MM.1S (cell line): Measurements from ENCODE around the gene TMEM178B.

ENCODE experiments used
- DNase-seq: peaks from one replicate; pipeline ENCODE4 v3.0.0-alpha.2; 2015
- H2AFZ ChIP-seq: fragments of 300-600 bp; sonication (generic); 2 replicates; pipeline ENCODE4 v1.6.0; 2016; ENCODE audit warnings: antibody characterized with exemption, low read length
- H3F3A ChIP-seq: fragments of 300-600 bp; sonication (generic); 2 replicates; pipeline ENCODE4 v1.6.1; 2016; ENCODE audit warnings: mild to moderate bottlenecking, antibody characterized with exemption, low read length, moderate library complexity, mixed read lengths; ENCODE audit not compliant: insufficient read depth
- H3K27ac ChIP-seq: fragments of 300-600 bp; sonication (generic); 2 replicates; pipeline ENCODE4 v1.5.1; 2016; ENCODE audit warnings: mild to moderate bottlenecking, low read length
- H3K27me3 ChIP-seq: fragments of 300-600 bp; sonication (generic); replicated peaks from 2 replicates; pipeline ENCODE4 v1.6.0; 2016; ENCODE audit warnings: low read length; ENCODE audit not compliant: insufficient read depth
- H3K36me3 ChIP-seq: fragments of 300-600 bp; sonication (generic); replicated peaks from 2 replicates; pipeline ENCODE4 v1.6.1; 2016; ENCODE audit warnings: mild to moderate bottlenecking, low read length, mixed read lengths; ENCODE audit not compliant: insufficient read depth
- H3K4me1 ChIP-seq: fragments of 300-600 bp; sonication (generic); 2 replicates; pipeline ENCODE4 v1.6.1; 2016; ENCODE audit warnings: low read length, mixed read lengths
- H3K4me2 ChIP-seq: fragments of 300-600 bp; sonication (generic); 2 replicates; pipeline ENCODE4 v1.6.0; 2016; ENCODE audit warnings: low read depth, low read length
- H3K4me3 ChIP-seq: fragments of 300-600 bp; sonication (generic); 2 replicates; pipeline ENCODE4 v1.5.1; 2016; ENCODE audit warnings: low read length, mixed read lengths
- H3K79me2 ChIP-seq: fragments of 300-600 bp; sonication (generic); 2 replicates; pipeline ENCODE4 v1.6.1; 2016; ENCODE audit warnings: mixed run types, low read length, mixed read lengths
- H3K9ac ChIP-seq: fragments of 300-600 bp; sonication (generic); 2 replicates; pipeline ENCODE4 v1.6.1; 2016; ENCODE audit warnings: low read length, mixed read lengths
- H3K9me2 ChIP-seq: fragments of 300-600 bp; sonication (generic); replicated peaks from 2 replicates; pipeline ENCODE4 v1.6.1; 2016; ENCODE audit warnings: mild to moderate bottlenecking, low read length, mixed read lengths; ENCODE audit not compliant: insufficient read depth
- H3K9me3 ChIP-seq: fragments of 300-600 bp; sonication (generic); replicated peaks from 2 replicates; pipeline ENCODE4 v1.6.1; 2016; ENCODE audit warnings: mild to moderate bottlenecking, low read length, mixed read lengths; ENCODE audit not compliant: insufficient read depth
- H4K20me1 ChIP-seq: fragments of 300-600 bp; sonication (generic); 2 replicates; pipeline ENCODE4 v1.6.1; 2016; ENCODE audit warnings: mild to moderate bottlenecking, low read length, moderate library complexity, mixed read lengths; ENCODE audit not compliant: insufficient read depth
- CTCF ChIP-seq: fragments of 300-600 bp; sonication (generic); IDR thresholded peaks from 2 replicates; pipeline ENCODE4 v1.5.1; 2016; ENCODE audit warnings: antibody characterized with exemption, low read length, mixed read lengths
- EZH2 ChIP-seq: fragments of 300-600 bp; sonication (generic); optimal IDR thresholded peaks from 2 replicates; pipeline ENCODE3; 2017; ENCODE audit warnings: low read depth, mild to moderate bottlenecking, antibody characterized with exemption, low read length, mixed read lengths
- EZH2phosphoT487 ChIP-seq: fragments of 300-600 bp; sonication (generic); IDR thresholded peaks from 2 replicates; pipeline ENCODE4 v1.6.1; 2018; ENCODE audit warnings: antibody characterized with exemption, low read length

Gene TMEM178B

GRCh38 chr7:141306081-141306480 is 232.2 kb downstream of the TMEM178B start:
- H2AFZ ChIP-seq = no peak overlapping the region
- H3K4me3 ChIP-seq = no peak overlapping the region
- no peak overlapping the region for H3K9ac ChIP-seq
- H3K27me3 ChIP-seq = no peaks in the 10 kb centered on the region
- H3K27ac ChIP-seq = no peak overlapping the region
- no peaks in the 10 kb centered on the region for H3K9me3 ChIP-seq
- no peaks in the 10 kb centered on the region for H4K20me1 ChIP-seq
- no peak for TF ChIP-seq CTCF
- no peak for TF ChIP-seq EZH2
- no peak for TF ChIP-seq EZH2phosphoT487
- no peaks in the 10 kb centered on the region for H3K36me3 ChIP-seq
- no peak overlapping the region for H3K4me2 ChIP-seq
- H3K4me1 ChIP-seq = no peaks in the 10 kb centered on the region; the same call in 1 of the 2 replicates
- H3F3A ChIP-seq = no peaks in the 10 kb centered on the region
- no peak for DNase-seq
- no peaks in the 10 kb centered on the region for H3K9me2 ChIP-seq
- no peaks in the 10 kb centered on the region for H3K79me2 ChIP-seq

DNA sequence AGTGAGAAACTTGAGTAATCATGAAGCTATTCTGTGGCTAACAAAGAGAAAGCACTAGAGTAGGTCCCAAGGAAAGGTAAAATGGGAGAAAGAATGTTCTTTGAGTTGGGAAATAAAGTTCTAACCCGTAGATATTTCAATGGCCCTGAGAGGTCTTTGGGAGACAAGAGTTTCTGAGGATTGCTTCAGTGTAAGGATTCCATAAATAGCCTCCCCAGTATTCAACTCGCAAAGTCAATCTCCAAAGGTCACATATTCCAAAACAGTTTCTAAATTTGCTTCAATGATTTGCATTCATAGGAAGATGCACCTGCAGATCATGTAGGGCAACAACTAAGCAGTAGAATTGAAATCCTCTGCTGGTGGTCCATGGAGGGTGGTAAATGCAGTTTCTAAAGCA is 238.5 kb downstream of the TMEM178B start:
- no peaks in the 10 kb centered on the region for H3K9me2 ChIP-seq
- no peak overlapping the region for H3K27ac ChIP-seq
- H3K27me3 ChIP-seq = no peaks in the 10 kb centered on the region
- H3F3A ChIP-seq = peaks cover 17% of the 10 kb centered on the region
- DNase-seq = no peak
- H4K20me1 ChIP-seq = no peaks in the 10 kb centered on the region
- no peak overlapping the region for H2AFZ ChIP-seq
- no peak overlapping the region for H3K4me2 ChIP-seq
- no peak overlapping the region for H3K4me3 ChIP-seq
- no peaks in the 10 kb centered on the region for H3K36me3 ChIP-seq
- TF ChIP-seq EZH2 (no peak), CTCF (no peak), EZH2phosphoT487 (no peak)
- H3K79me2 ChIP-seq = no peaks in the 10 kb centered on the region
- H3K9ac ChIP-seq = no peak overlapping the region
- peaks cover 32% of the 10 kb centered on the region for H3K4me1 ChIP-seq
- no peaks in the 10 kb centered on the region for H3K9me3 ChIP-seq

DNA sequence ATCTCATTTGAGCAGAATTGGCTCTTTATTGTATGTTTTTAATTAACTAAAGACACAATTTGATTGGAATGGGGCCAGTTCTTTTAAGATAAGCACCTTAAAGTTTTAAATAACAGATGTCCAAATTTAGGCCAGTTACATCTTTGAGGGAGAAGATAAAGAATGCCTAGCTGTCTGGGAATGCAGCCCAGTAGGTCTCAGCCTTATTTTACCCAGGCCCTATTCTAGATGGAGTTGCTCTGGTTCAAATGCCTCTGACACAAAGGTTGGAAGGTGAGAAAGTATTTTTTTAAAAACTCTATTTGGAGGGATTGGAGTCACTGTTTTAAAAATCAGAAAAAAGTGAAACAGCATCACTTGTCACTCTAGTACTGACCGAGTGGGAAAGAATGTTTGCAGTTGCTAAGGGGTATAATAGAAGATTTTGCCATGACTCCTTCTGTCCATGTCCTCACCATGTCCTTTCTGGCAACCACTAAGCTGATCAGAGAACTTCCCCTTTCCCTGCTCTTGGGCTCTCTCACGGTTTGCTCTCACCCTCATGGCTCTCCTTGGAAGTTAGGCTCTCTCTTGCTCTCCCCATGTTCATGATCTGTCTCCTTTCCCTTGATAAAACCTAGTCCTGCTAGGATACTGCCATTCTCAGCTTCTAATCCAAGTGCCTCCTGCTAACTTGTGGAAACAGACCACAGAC is 239.1 kb downstream of the TMEM178B start:
- no peak overlapping the region for H3K9ac ChIP-seq
- H3K27me3 ChIP-seq = no peaks in the 10 kb centered on the region
- TF ChIP-seq EZH2 = no peak
- TF ChIP-seq CTCF = no peak
- TF ChIP-seq EZH2phosphoT487 = no peak
- H3K9me3 ChIP-seq = no peaks in the 10 kb centered on the region
- H3K79me2 ChIP-seq = no peaks in the 10 kb centered on the region
- no peaks in the 10 kb centered on the region for H3K36me3 ChIP-seq
- DNase-seq = no peak
- H3K9me2 ChIP-seq = no peaks in the 10 kb centered on the region
- H3K27ac ChIP-seq = no peak overlapping the region
- peaks cover 22% of the 10 kb centered on the region for H3F3A ChIP-seq
- no peaks in the 10 kb centered on the region for H4K20me1 ChIP-seq
- H2AFZ ChIP-seq = no peak overlapping the region
- no peak overlapping the region for H3K4me2 ChIP-seq
- H3K4me1 ChIP-seq = peaks cover 38% of the 10 kb centered on the region
- H3K4me3 ChIP-seq = no peak overlapping the region
